ENCODE data around the gene PRDM5.

PRDM5 gene

DNA sequence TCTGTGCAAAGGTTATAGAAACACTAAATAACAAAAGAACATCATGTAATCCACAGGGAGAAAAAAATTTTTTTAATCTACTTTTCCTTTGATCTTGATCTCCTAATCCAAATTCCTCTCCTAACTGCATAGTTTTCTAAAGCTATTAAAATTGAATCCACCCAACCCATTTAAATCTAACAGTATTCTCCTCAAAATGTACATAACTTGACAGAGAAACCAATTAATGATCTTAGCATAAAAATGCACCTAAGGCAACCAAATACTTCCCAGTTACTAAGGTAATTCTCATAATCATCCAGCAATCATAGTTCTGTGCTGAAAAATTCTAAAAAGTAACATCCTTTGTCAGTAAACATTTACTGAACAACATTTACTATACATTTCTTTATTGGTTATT is 60.7 kb downstream of the PRDM5 start:
- DNase-seq (ENCODE audit: insufficient read length, low spot score) (no peak), FAIRE-seq (no peak)

DNA sequence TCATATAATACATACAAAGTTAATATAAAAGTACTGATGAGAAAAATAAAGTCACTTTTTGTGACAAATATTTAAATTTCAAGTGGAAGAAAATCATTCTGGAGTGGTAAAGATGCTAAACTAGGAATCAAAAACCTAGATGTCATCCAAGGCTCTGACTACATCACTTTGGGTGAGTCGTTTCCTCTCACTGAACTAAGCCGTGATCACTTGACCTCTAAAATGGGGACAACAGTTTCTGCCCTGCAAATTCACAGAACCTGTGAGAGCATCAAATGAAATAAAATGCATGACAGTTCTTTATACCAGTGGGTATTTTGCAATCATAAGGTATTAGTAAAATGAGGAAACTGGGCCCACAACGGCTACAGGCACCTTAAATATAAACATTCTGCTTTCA is 63.8 kb downstream of the PRDM5 start:
- DNase-seq (ENCODE audit: insufficient read length, low spot score): no peak
- FAIRE-seq: no peak

DNA sequence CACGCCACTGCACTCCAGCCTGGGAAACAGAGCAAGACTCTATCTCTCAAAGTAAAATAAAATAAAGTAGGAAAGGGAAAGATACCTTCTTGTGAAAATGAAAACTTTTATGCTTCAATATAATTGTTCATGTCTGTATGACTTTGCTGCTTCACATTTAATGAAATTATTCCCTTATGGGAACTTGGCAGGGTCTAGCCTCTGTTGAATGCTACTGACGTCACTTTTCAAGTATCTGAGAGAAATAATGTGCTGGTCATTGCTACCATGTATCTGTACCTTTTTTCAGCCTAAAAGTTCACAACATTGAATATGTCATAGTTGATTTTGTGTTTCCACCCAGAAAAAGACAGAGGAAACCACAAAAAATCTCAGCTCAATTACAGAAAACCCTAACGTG is 65.2 kb downstream of the PRDM5 start:
- FAIRE-seq (no peak), DNase-seq (ENCODE audit: insufficient read length, low spot score) (no peak)

DNA sequence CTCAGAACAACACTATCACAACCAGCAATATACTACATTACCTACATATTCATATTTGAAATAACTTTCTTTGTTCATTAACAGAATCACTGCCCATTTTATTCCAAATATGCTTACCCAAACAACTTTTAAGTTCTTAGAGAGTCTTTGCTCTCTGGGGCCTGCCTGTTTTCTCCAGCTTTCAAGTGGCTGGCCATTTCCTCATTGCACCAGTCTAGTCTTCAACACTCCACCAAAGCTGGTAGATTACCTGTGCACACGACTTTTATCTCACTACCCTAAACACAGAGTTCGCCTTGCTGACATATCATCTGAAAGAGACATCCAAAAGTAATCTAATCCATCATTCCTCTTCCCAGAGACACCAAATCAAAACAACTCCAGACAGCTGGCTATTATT is 66.2 kb downstream of the PRDM5 start:
- DNase-seq (ENCODE audit: insufficient read length, low spot score) (no peak), FAIRE-seq (no peak)

DNA sequence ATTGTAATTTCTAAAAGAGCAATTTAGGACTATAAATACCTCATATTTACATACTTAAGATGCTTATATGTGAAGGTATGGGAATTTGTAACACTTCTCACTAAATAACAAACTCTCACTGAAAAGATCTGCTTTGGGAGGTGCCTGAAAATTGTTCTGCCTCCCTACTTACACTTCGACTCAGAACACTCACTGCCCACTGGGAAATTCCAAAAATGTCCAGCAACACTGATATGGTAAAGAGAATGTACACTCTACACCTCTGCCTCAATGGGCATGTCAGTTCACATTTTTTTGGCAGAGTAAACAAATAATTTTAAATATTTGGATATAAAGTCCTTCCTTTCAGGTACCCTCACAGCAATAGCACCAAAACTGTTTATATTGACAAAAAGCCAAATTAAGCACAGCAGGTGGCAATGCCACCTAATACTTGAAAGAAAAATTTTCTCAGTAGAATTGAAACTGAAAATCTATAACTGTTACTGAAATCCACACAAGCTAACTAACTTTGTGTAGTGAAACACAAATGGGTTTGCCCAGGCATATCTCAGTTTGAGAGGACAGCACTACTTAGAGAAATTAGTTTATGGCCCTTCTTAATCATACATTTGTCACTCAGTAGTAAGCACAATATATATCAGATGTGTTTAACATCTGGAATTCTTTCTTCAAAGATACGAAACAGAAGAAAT is 67.1 kb downstream of the PRDM5 start:
- peak; percentile 66 for FAIRE-seq

DNA sequence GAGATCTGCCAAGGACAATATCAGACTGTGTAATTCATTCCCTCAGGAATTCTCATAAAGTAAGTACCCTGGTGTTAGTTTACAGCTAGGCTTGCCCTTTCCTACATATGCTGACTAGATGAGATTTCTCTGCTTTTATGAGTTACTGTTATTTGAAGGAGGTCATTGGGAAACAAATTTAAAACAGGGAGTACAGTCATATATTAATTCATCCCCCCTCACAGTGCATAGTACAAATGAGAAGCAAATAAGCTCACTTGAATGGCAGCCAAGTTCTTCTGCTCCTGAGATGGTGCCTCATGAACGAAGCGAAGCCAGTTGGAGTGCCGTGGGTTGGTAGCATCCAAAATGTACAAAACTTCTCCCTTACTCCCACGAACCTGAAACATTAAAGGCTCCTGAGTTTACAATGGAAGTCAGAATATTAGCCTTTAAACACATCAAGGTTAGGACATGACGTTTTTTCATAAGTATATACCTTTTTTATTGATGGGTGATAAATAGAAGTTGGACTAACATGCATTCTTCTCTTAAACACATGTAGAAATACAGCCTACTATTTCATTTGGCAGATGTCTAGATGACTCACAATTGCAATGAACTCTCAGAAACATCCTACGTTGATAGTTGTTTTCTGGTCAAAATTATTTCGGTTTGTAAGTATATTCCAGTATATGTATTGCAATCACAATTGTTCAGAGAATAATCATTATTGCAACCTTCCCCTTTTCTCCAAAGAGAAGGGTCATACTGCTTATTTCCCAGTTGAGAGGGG is 69.2 kb downstream of the PRDM5 start:
- DNase-seq (ENCODE audit: insufficient read length, low spot score): no peak
- no peak for FAIRE-seq

More for the DNA sequence above, 67.1 kb downstream of the PRDM5 start:
- DNase-seq (ENCODE audit: insufficient read length, low spot score): peak; percentile 4

DNA sequence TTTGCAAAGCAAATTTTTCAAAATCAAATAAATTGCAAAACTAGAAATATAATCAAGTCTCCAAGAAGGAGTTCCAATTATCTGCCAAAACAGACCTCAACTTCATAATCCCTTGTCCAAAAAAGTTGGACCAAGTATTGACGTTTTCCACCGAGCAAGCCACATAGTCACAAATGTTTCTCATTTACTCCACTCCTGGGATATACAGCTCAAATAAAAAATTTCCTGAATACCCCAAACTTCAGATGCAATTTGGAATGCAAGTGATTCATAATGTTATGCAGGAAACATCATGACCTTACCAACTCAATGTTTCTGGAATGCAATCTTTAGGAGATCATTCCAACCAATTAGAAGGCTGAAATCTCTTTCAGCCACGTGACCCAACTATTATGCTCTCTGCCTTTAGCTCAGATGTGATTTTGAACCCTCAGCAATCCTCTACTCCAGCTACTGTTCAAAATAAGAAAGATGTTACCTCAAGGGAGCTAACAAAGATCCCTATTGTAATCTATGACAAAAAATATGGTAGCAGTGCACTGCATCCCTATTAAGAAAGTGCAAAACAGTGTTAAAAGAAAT is 72.4 kb downstream of the PRDM5 start:
- FAIRE-seq (no peak), DNase-seq (ENCODE audit: insufficient read length, low spot score) (no peak)

DNA sequence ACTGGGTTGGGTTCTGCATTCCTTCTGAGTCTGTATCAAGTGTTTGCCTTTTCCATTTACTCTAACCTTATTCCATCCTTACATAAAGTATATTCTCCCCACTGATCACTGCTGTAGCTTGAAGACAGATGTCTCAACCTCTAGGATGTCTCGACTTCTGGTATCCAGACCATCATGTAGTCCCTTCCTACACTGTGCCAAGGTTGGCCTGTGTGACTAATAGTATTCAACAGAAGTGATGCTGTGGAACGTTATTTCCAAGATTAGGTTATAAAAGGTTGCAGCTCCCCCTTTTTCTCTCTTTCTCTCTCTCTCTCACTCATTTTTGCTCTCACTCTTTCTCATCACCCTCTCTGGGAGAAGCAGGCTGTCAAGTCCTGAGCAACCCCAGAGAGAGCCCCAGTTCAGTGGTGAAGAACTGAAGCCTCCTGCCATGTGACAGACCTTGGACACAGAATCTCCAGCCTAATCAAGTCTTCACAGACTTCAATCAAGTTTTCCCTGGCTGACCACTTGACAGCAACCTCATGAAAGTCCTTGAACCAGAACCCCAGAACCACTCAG is 75.4 kb downstream of the PRDM5 start:
- no peak for DNase-seq (ENCODE audit: insufficient read length, low spot score)
- FAIRE-seq: no peak

DNA sequence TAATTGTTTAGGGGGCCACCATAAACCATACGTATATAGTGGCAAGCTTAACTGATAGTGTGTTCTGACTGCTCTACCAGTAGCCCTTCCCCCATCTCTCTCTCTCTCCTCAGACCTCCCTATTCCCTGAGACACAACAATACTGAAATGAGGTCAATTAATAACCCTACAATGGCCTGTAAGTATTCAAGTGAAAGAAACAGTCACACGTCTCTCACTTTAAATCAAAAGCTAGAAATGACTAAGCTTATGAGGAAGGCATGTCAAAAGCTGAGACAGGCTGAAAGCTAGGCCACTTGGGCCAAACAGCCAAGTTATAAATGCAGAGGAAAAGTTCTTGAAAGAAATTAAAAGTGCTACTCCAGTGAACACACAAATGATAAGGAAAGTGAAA is 78.0 kb downstream of the PRDM5 start:
- peak; percentile 82 for FAIRE-seq
- DNase-seq (ENCODE audit: insufficient read length, low spot score): no peak

DNA sequence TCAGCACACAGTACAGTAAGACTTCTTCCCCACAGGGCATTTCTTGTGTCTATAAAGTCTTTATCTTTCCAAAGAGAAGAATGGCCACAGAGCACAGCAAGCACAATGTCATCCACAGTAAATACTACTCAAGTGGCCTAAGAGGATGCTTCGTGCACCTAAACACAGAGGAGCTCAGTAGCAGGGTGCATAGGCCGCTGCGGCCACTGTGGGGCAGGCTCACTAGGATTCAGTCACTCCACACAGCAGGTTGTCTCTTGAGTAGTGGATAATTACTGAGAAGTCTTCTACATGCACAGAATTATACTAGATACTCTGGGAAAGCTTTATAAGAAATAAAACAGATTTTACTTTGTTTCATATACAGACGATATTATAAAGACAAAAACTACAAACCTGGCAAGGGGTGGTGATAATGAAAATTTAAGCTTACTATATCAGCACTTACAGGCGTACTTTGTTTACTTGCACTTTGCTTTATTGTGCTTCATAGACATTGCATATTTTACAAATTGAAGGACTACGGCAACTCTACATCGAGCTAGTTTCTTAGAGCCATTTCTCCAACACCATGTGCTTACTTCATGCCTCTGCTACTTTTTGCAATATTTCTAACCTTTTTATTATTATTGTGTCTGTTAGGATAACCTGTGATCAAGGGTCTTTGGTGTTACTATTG is 78.5 kb downstream of the PRDM5 start:
- FAIRE-seq: no peak

DNA sequence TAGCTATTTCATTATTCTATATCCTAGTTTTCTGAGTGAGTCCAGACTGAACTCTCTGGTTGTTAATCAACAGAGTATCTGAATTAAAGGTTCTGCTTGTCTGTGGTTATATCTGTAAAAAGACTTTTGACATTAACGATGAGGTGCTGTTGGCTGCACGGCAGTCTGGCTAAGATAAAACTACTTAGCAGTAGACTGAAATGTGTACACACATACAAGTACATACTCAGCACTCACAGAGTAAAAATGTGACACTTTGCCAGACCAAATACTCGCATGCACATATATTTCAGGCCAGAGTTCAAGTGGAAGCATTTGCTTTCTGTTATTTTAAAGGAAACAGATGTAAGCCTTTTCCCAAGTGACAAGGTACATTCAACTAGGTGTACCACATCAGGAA is 80.5 kb downstream of the PRDM5 start:
- no peak for FAIRE-seq
- DNase-seq (ENCODE audit: insufficient read length, low spot score): no peak

More for the DNA sequence above, 78.5 kb downstream of the PRDM5 start:
- DNase-seq (ENCODE audit: insufficient read length, low spot score): no peak

DNA sequence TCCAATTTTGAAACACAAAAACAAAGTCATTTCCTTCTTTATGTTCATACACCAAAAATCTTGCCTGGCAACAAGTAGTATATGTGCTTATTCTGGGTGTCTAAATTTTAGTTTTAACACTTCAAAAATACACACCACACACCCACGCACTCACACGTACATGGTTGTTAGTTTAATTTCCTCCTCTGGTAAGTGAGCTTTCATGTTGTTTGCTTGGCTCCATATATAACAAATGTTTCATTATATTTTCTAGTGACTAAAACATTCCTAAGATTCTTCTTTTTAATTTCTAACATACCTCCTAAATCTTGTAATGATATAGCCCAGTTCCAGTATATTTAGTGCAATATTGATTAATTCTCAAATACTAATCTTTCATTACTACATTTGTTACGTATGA is 80.9 kb downstream of the PRDM5 start:
- no peak for DNase-seq (ENCODE audit: insufficient read length, low spot score)
- FAIRE-seq: no peak

DNA sequence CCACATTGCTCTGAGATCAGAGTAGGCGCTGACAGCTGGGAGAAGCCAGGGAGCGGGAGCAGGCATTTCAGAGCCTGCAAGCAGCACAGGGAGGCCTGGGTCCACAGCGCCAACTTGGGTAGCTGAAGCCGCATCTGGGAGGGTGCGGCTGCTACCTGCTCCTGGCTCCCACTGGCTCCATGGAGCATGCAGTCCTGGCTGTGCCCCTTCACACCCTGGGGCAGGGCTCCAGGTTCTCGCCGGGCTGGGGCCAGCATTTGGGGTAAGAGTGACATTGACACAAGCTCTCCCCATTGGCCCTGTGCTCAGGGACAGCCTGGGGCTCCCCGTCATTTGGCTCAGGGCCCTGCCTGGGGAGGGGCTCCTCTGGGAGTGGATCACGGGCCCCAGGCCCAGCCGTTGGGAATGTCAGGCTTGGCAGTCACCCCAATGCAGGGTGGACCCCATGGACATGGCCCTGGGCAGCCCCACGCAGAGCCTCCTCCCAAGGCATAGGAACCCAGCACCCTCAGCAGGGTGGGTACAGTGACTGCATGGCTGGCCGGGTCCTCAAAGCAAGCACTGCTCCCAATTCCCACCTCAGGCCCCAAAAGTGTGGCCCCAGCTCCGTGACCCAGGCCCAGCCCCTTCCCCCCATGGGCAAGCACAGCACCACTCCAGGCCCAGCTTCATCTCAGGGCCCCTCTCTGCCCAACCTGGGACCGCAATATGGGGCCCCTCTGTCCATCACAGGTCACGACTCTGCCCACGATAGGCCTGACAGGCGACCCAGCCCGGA is 82.4 kb downstream of the PRDM5 start:
- no peak for FAIRE-seq
- no peak for DNase-seq (ENCODE audit: insufficient read length, low spot score)

DNA sequence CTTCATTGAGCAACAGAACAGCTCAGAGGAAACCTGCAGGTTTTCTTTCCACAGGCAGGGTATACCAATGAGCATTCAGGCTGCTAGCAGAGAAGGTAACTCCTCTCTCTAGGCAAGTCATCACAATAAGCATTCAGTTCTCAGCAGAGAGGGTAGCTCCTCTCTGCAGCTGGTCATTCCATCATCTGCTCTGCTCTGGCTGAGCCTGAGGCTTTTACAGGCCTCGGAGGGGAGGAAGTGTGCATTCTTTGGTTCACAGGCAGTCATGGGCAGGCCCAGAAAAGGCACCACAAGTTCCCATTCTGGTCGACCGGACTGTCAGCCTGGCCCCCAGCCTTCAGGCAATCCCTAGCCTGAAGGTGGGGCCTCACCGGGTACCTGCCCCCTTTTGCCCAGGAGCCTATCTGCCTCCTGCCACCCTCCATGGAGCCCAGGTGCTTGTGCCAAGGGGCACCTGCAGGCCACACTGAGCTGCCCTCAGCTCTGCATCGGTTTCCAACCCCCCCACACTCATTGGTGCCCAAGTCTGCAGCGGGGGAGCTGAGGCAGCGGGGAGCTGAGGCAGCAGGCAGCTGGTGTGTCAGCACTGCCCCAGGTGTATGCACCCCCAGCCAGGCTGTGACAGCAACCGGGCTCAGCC is 83.1 kb downstream of the PRDM5 start:
- FAIRE-seq (no peak), DNase-seq (ENCODE audit: insufficient read length, low spot score) (no peak)

DNA sequence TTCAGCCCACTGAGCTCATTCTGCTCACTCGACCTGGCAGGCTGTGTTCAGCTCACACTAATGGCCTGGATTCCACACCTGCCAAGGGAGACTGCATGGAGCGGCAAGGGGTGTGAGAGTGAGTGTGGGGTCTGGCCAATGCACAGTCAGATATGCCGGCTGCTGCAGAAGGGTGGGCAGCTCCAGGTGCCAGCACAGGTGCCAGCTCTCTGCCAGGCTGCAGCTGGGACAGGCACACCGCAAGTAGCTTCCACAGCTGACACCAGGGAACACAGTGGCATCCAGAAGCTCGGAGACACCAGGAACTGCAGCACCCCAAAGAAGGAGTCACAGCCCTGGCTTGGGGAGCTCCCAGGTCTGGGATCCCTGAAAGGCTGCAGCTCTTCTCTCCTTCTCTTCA is 83.7 kb downstream of the PRDM5 start:
- FAIRE-seq: no peak

DNA sequence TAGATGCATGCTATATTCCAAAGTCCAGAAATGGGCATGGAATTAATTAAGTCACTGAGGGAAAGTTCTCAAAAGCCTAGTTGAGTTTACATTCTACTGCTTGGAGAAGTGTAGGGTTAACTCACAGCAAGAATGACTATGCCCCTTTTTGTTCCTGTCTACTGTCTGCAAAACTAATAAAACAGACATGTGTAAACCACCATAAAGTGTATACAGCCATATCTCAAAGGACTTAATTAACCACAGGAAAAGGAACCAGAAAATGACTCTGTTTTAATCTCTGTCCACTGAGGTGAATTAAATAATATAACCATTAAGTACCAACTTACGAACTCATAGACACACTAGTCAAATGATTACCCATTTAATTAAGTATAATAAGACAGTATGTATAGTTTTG is 84.9 kb downstream of the PRDM5 start:
- DNase-seq (ENCODE audit: insufficient read length, low spot score): no peak
- no peak for FAIRE-seq

More for the DNA sequence above, 83.7 kb downstream of the PRDM5 start:
- DNase-seq (ENCODE audit: insufficient read length, low spot score): no peak

DNA sequence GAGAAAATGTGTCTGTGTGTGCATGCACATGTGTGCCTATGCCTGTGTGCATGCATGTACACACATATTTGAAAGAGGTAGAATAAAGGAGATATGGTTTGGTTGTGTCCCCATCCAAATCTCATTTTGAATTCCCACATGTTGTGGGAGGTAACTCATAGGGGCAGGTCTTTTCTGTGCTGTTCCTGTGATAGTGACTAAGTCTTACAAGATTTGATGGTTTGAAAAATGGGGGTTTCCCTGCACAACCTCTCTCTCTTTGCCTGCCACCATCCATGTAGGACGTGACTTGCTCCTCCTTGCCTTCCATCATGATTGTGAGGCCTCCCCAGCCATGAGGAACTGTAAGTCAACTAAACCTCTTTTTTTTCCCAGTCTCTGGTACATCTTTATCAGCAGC is 87.2 kb downstream of the PRDM5 start:
- FAIRE-seq (no peak), DNase-seq (ENCODE audit: insufficient read length, low spot score) (no peak)

DNA sequence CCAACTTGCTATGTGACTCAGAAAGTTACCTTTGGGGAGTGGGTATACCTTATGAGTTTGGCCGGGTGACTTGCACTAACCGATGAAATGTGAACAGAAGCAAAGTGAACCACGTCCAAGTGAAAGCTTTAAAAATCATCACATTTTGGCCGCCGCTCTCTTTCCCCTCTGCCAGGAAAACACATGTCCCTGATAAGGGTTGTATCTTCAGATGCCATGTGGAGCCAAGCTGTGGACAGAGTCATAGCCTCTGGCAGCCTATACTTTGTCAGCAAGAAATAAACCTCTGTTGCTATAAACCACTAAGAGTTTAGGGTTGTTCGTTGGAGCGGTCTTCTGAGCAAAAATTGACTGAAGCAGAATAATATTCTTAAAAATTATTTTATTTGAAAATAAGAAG is 92.3 kb downstream of the PRDM5 start:
- FAIRE-seq: no peak
- no peak for DNase-seq (ENCODE audit: insufficient read length, low spot score)

DNA sequence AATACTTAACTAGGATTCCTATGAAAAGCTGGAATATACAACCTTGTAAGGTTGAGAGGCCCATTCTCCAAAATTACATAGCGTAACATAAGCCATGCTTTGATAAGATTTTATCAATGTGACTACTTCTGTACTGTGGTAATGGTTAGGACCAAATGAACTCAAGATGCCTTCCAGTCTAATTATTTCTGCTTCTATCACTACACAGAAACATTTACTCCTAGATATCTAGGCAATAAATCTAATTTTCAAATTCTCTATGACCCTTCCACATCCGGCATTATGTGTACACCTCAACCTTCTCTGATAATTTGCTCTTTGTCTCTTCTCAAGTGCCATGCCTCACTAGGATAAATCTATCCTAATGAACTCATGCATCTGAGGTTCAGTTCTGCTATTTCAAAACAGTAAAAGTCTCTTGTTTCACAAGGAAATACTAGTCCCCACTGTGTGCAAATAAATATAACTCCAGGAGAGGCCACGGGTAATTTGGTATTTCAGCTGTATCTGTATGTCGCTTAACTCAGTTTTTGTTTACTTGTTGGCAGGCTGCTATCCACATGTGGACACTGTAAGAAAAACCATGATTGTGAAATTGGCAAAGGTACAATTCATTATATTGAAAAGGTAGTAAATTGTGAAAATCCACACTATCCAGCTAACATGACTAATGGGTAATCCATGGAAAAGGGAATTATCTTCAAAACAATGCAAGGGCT is 93.3 kb downstream of the PRDM5 start:
- DNase-seq (ENCODE audit: insufficient read length, low spot score) (no peak), FAIRE-seq (no peak)

All from GM19239 (cell line).